GM12878 (cell line): ENCODE results near the gene SLC6A12. TPM values are rescaled to one million over a fixed set of nuclear protein-coding genes. Genes with fewer than 3 reads are reported as not detected.

Source experiments
- ATAC-seq: fragments of 200-7000 bp; cut with Tn5 transposase; 3 replicates; pipeline ENCODE4 v1.9.1; 2020; ENCODE audit warnings: mild to moderate bottlenecking, moderate library complexity
- BruUV-seq: library from RNA; stranded (reverse); fragments of 400-500 nt; replicated peaks from 2 replicates; lab custom pipeline; 2021; lab: Mats Ljungman, UMichigan
- CTCF ChIA-PET: fragments of 300-600 bp; sonication (Branson Sonifier 250); formaldehyde crosslinking; extraction: SDS; loops from one replicate; lab custom pipeline; 2021; ENCODE audit warnings: inconsistent platforms; lab: Yijun Ruan, JAX
- POLR2A ChIA-PET: fragments of 350-600 bp; formaldehyde crosslinking; extraction: SDS; loops from one replicate; lab custom pipeline; 2021; ENCODE audit warnings: inconsistent platforms; lab: Charles Lee
- RAD21 ChIA-PET: fragments of 300-600 bp; sonication (Branson Sonifier 250); formaldehyde crosslinking; loops from one replicate; lab custom pipeline; 2023; ENCODE audit warnings: antibody characterized with exemption; ENCODE audit not compliant: unreplicated experiment; lab: Charles Lee
- SMC1A ChIA-PET: fragments of 300-600 bp; sonication (Branson Sonifier 250); formaldehyde crosslinking; loops from one replicate; lab custom pipeline; 2023; ENCODE audit not compliant: unreplicated experiment, uncharacterized antibody; lab: Charles Lee
- DNase-seq: peaks from one replicate; pipeline ENCODE4 v3.0.0-alpha.2; 2011; ENCODE audit warnings: low read depth, low spot score
- FAIRE-seq: peaks from 3 replicates; lab custom pipeline; 2011; peaks lifted over from hg19 to GRCh38; lab: Jason Lieb, UNC
- H2AFZ ChIP-seq: 2 replicates; pipeline ENCODE4 v1.6.0; 2011; ENCODE audit warnings: low read depth, low read length, control low read depth; ENCODE audit not compliant: control insufficient read depth
- H3K27ac ChIP-seq: 2 replicates; pipeline ENCODE4 v1.5.1; 2011; ENCODE audit warnings: control low read depth; ENCODE audit not compliant: control insufficient read depth, insufficient read depth
- H3K27me3 ChIP-seq, 2 experiments: replicated peaks in 1 of 2; 2 replicates each; pipeline versions ENCODE4 v1.6.0 to v1.6.1; 2011; ENCODE audit warnings: low read length in 1 of 2; ENCODE audit not compliant: control insufficient read depth in 2 of 2, insufficient read depth in 2 of 2
- H3K36me3 ChIP-seq, 2 experiments: 2 replicates each; pipeline ENCODE4 v1.5.1; 2011; ENCODE audit warnings: low read length in 1 of 2; ENCODE audit not compliant: control insufficient read depth in 2 of 2, insufficient read depth in 2 of 2
- H3K4me1 ChIP-seq: 2 replicates; pipeline ENCODE4 v1.6.1; 2011; ENCODE audit warnings: mild to moderate bottlenecking, low read length, moderate library complexity, mixed read lengths; ENCODE audit not compliant: control insufficient read depth, insufficient read depth
- H3K4me2 ChIP-seq: 2 replicates; pipeline ENCODE4 v1.6.0; 2011; ENCODE audit warnings: control low read depth; ENCODE audit not compliant: control insufficient read depth, insufficient read depth
- H3K4me3 ChIP-seq: fragments of 200-600 bp; sonication (generic); 2 replicates; pipeline ENCODE4 v1.5.1; 2016
- H3K79me2 ChIP-seq: 2 replicates; pipeline ENCODE4 v1.6.0; 2011; ENCODE audit warnings: low read length; ENCODE audit not compliant: control insufficient read depth, insufficient read depth
- H3K9ac ChIP-seq: 2 replicates; pipeline ENCODE4 v1.8.0; 2011; ENCODE audit warnings: low read length, control low read depth, mixed read lengths; ENCODE audit not compliant: control insufficient read depth, insufficient read depth
- H3K9me3 ChIP-seq: replicated peaks from 3 replicates; pipeline ENCODE4 v1.5.1; 2011; ENCODE audit warnings: mild to moderate bottlenecking, low read length; ENCODE audit not compliant: control insufficient read depth, insufficient read depth
- H4K20me1 ChIP-seq: 2 replicates; pipeline ENCODE4 v1.6.0; 2011; ENCODE audit not compliant: control insufficient read depth, insufficient read depth
- ATF7 ChIP-seq: fragments of 450-650 bp; IDR thresholded peaks from 2 replicates; pipeline ENCODE4 v1.6.1; 2016; ENCODE audit warnings: low read depth, mild to moderate bottlenecking
- BCL3 ChIP-seq: IDR thresholded peaks from 2 replicates; pipeline ENCODE4 v1.6.1; 2011; ENCODE audit warnings: borderline replicate concordance, low read depth, mild to moderate bottlenecking, moderate library complexity, low read length; ENCODE audit not compliant: insufficient read depth, poor library complexity, severe bottlenecking
- BRCA1 ChIP-seq: IDR thresholded peaks from 2 replicates; pipeline ENCODE4 v1.6.1; 2011; ENCODE audit warnings: low read depth, low read length, improper control_type of control experiment
- HCFC1 ChIP-seq: fragments of 150-350 bp; IDR thresholded peaks from 2 replicates; pipeline ENCODE4 v1.6.1; 2014; ENCODE audit warnings: low read length
- HSF1 ChIP-seq: fragments of 150-350 bp; IDR thresholded peaks from 2 replicates; pipeline ENCODE4 v1.6.1; 2014; ENCODE audit warnings: mild to moderate bottlenecking, low read depth, low read length
- MAX ChIP-seq: IDR thresholded peaks from 2 replicates; pipeline ENCODE4 v1.6.1; 2012; ENCODE audit warnings: low read depth, low read length, improper control_type of control experiment
- MEF2A ChIP-seq: IDR thresholded peaks from 2 replicates; pipeline ENCODE4 v1.6.1; 2011; ENCODE audit warnings: low read depth, mild to moderate bottlenecking, low read length, moderate library complexity; ENCODE audit not compliant: insufficient read depth
- PML ChIP-seq: IDR thresholded peaks from 2 replicates; pipeline ENCODE4 v1.6.1; 2012; ENCODE audit warnings: low read length, inconsistent platforms
- POLR2A ChIP-seq: IDR thresholded peaks from 2 replicates; pipeline ENCODE4 v1.6.1; 2011; ENCODE audit warnings: low read depth, mild to moderate bottlenecking, low read length
- PRDM15 ChIP-seq: fragments of 450-650 bp; formaldehyde crosslinking; IDR thresholded peaks from 2 replicates; pipeline ENCODE4 v1.4.0; 2020; ENCODE audit warnings: mild to moderate bottlenecking, moderate library complexity
- SRF ChIP-seq, 2 experiments: IDR thresholded peaks; 2 replicates each; pipeline ENCODE4 v1.6.1; 2011; ENCODE audit warnings: low read depth in 2 of 2, low read length in 2 of 2, mild to moderate bottlenecking in 1 of 2, moderate library complexity in 1 of 2
- STAT1 ChIP-seq: fragments of 450-650 bp; conservative IDR thresholded peaks from 2 replicates; pipeline ENCODE4 v1.6.1; 2014; ENCODE audit warnings: antibody characterized with exemption, mild to moderate bottlenecking
- SUPT20H ChIP-seq: IDR thresholded peaks from 2 replicates; pipeline ENCODE4 v1.6.1; 2011; ENCODE audit warnings: low read depth, mild to moderate bottlenecking, low read length, moderate library complexity, borderline replicate concordance; ENCODE audit not compliant: control insufficient read depth
- USF2 ChIP-seq: IDR thresholded peaks from 2 replicates; pipeline ENCODE4 v1.6.1; 2011; ENCODE audit warnings: low read depth, low read length, improper control_type of control experiment, borderline replicate concordance
- ZBTB33 ChIP-seq: fragments of 450-650 bp; IDR thresholded peaks from 2 replicates; pipeline ENCODE4 v1.6.1; 2017; ENCODE audit warnings: mild to moderate bottlenecking
- ZNF622 ChIP-seq: fragments of 450-650 bp; IDR thresholded peaks from 2 replicates; pipeline ENCODE4 v1.6.1; 2017; ENCODE audit warnings: mild to moderate bottlenecking, inconsistent platforms
- WGBS: methylation state at CpG from one replicate; pipeline ENCODE4 v1.1.6; 2016; ENCODE audit warnings: low lambda C conversion rate; ENCODE audit not compliant: insufficient replicate concordance, insufficient coverage; ENCODE audit errors: missing lambda C conversion rate; 5-methylcytosine and 5-hydroxymethylcytosine counted together
- in situ Hi-C: fragments of 300-500 bp; cut with MboI; formaldehyde crosslinking; loops from 9 replicates; pipeline ENCODE4 v1.14.3; 2018; ENCODE audit warnings: mixed read lengths
- intact Hi-C: fragments of 100-400 bp; cut with micrococcal nuclease; formaldehyde crosslinking; loops from one replicate; pipeline ENCODE4 v1.14.2; 2022; ENCODE audit not compliant: unreplicated experiment
- polyA plus RNA-seq, 11 experiments: library from polyadenylated mRNA; depleted of rRNA in 4 of 11; unstranded in 6 of 11; stranded (reverse) in 5 of 11; fragments of >200 nt; fragmentation: Nextera tagmentation in 4 of 11; fragmentation: Illumina TruSeq in 1 of 11; extraction: Ambion mirVana in 4 of 11; extraction: Trizol in 1 of 11; gene quantifications; 1 replicate in 1 of 11; 2 replicates in 10 of 11; pipeline versions ENCODE4 v1.2.1 to v1.2.3, GENCODE V29; 2011 to 2016; ENCODE audit warnings: inconsistent platforms in 2 of 11, missing spikeins in 2 of 11, low read depth in 1 of 11
- total RNA-seq, 4 experiments: library from RNA; depleted of rRNA in 3 of 4; stranded (reverse); fragments of >200 nt in 3 of 4; fragmentation: Illumina TruSeq in 1 of 4; extraction: Trizol in 1 of 4; gene quantifications; 2 replicates each; pipeline versions ENCODE4 v1.2.1 to v1.2.3, GENCODE V29; 2013 to 2021

SLC6A12 gene
- total and polyA plus RNA-seq, 10 of the 15 experiments (the other 5 are each of a cell fraction or from before 2014, with no cell fraction given): 0.06 to 0.11 (median 0.07) TPM; not detected in 7

- Histone ChIP-seq H3K27ac (no peak overlapping the region), H3K79me2 (no peaks in the 10 kb centered on the region), H3K36me3 (no peaks in the 10 kb centered on the region), H3K27me3 (peaks cover 0 to 8% of the 10 kb centered on the region in 2 experiments; a peak in 2 of 4 replicates), H3K9me3 (no peaks in the 10 kb centered on the region), H2AFZ (no peak overlapping the region), H3K4me3 (no peak overlapping the region), H3K4me1 (peaks cover 10% of the 10 kb centered on the region), H3K9ac (no peak overlapping the region), H3K4me2 (no peak overlapping the region), H4K20me1 (no peaks in the 10 kb centered on the region)
- intact Hi-C loops: no loop called here
- FAIRE-seq (no peak), ATAC-seq (no peak), DNase-seq (no peak)
- SMC1A ChIA-PET: no interaction called here
- WGBS: 84% methylated on average over 4 of the region's 4 CpGs
- CTCF ChIA-PET: no interaction called here
- RAD21 ChIA-PET: no interaction called here
- in situ Hi-C loops: no loop called here
- BruUV-seq: no TSS peak
- POLR2A ChIA-PET: no interaction called here
- TF ChIP-seq ZBTB33: no peak
- TF ChIP-seq POLR2A: no peak
- no peak for TF ChIP-seq HSF1
- TF ChIP-seq HCFC1: no peak
- TF ChIP-seq STAT1: no peak
- TF ChIP-seq SRF (IDR thresholded peaks at IDR 0.05; ENCODE audit: low read depth in 2 of 2, low read length in 2 of 2): no peak
- no peak for TF ChIP-seq PML
- TF ChIP-seq USF2: no peak
- TF ChIP-seq BRCA1: no peak
- TF ChIP-seq MAX: no peak
- no peak for TF ChIP-seq ZNF622
- TF ChIP-seq SUPT20H: no peak
- TF ChIP-seq ATF7: no peak
- no peak for TF ChIP-seq MEF2A
- no peak for TF ChIP-seq BCL3
- TF ChIP-seq PRDM15 (CRISPR knock-in tag): no peak
These were observed 5.1 kb downstream of the SLC6A12 start for GRCh38 chr12:208813-209212.
